Hepatocyte (in vitro differentiated cells): ENCODE measurements around the gene CDHR3. TPM values are rescaled to one million over a fixed set of nuclear protein-coding genes. Genes with fewer than 3 reads are reported as not detected.

Experiments used
- DNase-seq: peaks from one replicate; pipeline ENCODE4 v3.0.0-alpha.2; 2016; ENCODE audit warnings: low spot score
- H2AFZ ChIP-seq: fragments of 200-600 bp; sonication (generic); 2 replicates; pipeline ENCODE4 v1.6.0; 2016; ENCODE audit warnings: antibody characterized with exemption, mild to moderate bottlenecking
- H3K27ac ChIP-seq: fragments of 200-600 bp; sonication (generic); 2 replicates; pipeline ENCODE4 v1.5.1; 2016; ENCODE audit warnings: mild to moderate bottlenecking
- H3K27me3 ChIP-seq: fragments of 200-600 bp; sonication (generic); 2 replicates; pipeline ENCODE4 v1.6.1; 2016
- H3K36me3 ChIP-seq: fragments of 200-600 bp; sonication (generic); replicated peaks from 2 replicates; pipeline ENCODE4 v1.5.1; 2016; ENCODE audit warnings: low read depth; ENCODE audit not compliant: insufficient read depth
- H3K4me1 ChIP-seq: fragments of 200-600 bp; sonication (generic); 2 replicates; pipeline ENCODE4 v1.5.1; 2016; ENCODE audit warnings: mild to moderate bottlenecking, moderate library complexity; ENCODE audit not compliant: insufficient read depth
- H3K4me2 ChIP-seq: fragments of 200-600 bp; sonication (generic); 2 replicates; pipeline ENCODE4 v1.6.0; 2016
- H3K4me3 ChIP-seq: fragments of 200-600 bp; sonication (generic); 2 replicates; pipeline ENCODE4 v1.5.1; 2016; ENCODE audit warnings: mild to moderate bottlenecking
- H3K79me2 ChIP-seq: fragments of 200-600 bp; sonication (generic); 2 replicates; pipeline ENCODE4 v1.6.0; 2017; ENCODE audit warnings: mild to moderate bottlenecking
- H3K9me2 ChIP-seq: fragments of 200-600 bp; sonication (generic); replicated peaks from 2 replicates; pipeline ENCODE4 v1.6.0; 2017; ENCODE audit warnings: mild to moderate bottlenecking; ENCODE audit not compliant: insufficient read depth
- H3K9me3 ChIP-seq: fragments of 200-600 bp; sonication (generic); 2 replicates; pipeline ENCODE4 v1.5.1; 2016; ENCODE audit warnings: low read depth, mild to moderate bottlenecking
- H4K20me1 ChIP-seq: fragments of 200-600 bp; sonication (generic); 2 replicates; pipeline ENCODE4 v1.6.0; 2016; ENCODE audit warnings: mild to moderate bottlenecking; ENCODE audit not compliant: insufficient read depth, poor library complexity, severe bottlenecking
- EZH2 ChIP-seq: fragments of 200-600 bp; sonication (generic); IDR thresholded peaks from 2 replicates; pipeline ENCODE4 v1.6.1; 2016; ENCODE audit warnings: antibody characterized with exemption, mild to moderate bottlenecking, borderline replicate concordance
- EZH2phosphoT487 ChIP-seq: fragments of 200-600 bp; sonication (generic); IDR thresholded peaks from one replicate; pipeline ENCODE4 v1.6.1; 2018; ENCODE audit warnings: antibody characterized with exemption, mild to moderate bottlenecking, low read depth, moderate library complexity; ENCODE audit not compliant: unreplicated experiment, severe bottlenecking
- WGBS: methylation state at CpG from one replicate; pipeline ENCODE4 v1.1.6; 2016; ENCODE audit warnings: low lambda C conversion rate; ENCODE audit errors: missing lambda C conversion rate; 5-methylcytosine and 5-hydroxymethylcytosine counted together
- polyA plus RNA-seq: library from polyadenylated mRNA; unstranded; fragments of >200 nt; fragmentation: Nextera tagmentation; extraction: Ambion mirVana; gene quantifications from 2 replicates; pipeline ENCODE4 v1.2.1, GENCODE V29; 2016
- total RNA-seq: library from RNA; depleted of rRNA; stranded (reverse); fragments of >200 nt; gene quantifications from 2 replicates; pipeline ENCODE4 v1.2.3, GENCODE V29; 2014
- TF ChIP-seq, protein P1 (sequence below): fragments of 200-600 bp; sonication (generic); IDR thresholded peaks from 2 replicates; pipeline ENCODE4 v1.5.1; 2016; ENCODE audit warnings: antibody characterized with exemption, mild to moderate bottlenecking; ENCODE audit not compliant: poor library complexity

The CDHR3 gene
- total and polyA plus RNA-seq, 2 experiments from 2014 or later, result 3.3 to 6.9 TPM

DNA sequence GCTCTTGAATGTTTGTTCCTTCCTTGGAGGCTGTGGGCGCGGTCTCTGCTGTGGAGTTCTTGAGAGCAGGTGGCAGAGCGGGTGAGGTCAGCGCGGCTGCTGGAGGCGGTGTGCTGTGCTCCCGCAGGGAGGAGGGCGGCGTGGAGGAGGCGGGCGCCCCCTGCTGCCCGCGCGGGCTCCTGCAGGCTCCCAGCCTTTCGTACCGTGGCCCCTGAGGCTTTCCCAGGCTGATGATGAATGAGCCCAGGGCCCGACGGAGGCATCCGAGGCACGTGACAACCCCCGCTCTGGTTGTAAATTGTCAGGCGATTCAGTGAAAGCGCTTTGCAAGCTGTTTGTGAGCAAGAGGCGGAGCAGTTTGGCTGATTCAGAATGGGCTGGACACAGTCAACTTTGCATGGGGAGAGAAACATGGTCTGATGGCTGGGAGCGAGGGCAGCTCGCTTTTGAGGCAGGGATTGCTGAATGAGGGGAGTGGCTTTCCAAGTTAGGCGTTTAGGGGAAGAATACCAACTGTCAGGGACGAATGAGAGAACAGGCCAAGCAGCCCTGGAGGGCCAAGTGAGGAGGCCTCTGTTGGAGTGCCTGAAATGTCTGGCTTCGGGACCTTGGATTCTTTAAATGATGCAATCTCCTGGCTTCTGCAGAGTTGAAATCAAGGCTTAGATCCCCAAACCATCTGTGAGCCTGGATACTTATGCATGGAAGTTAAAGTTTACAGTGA lies 46.6 kb downstream of the CDHR3 start:
- no peak for TF ChIP-seq EZH2
- TF ChIP-seq, protein P1, sequence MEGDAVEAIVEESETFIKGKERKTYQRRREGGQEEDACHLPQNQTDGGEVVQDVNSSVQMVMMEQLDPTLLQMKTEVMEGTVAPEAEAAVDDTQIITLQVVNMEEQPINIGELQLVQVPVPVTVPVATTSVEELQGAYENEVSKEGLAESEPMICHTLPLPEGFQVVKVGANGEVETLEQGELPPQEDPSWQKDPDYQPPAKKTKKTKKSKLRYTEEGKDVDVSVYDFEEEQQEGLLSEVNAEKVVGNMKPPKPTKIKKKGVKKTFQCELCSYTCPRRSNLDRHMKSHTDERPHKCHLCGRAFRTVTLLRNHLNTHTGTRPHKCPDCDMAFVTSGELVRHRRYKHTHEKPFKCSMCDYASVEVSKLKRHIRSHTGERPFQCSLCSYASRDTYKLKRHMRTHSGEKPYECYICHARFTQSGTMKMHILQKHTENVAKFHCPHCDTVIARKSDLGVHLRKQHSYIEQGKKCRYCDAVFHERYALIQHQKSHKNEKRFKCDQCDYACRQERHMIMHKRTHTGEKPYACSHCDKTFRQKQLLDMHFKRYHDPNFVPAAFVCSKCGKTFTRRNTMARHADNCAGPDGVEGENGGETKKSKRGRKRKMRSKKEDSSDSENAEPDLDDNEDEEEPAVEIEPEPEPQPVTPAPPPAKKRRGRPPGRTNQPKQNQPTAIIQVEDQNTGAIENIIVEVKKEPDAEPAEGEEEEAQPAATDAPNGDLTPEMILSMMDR, result peak; percentile 98
- no peak for TF ChIP-seq EZH2phosphoT487
- no peaks in the 10 kb centered on the region for H3K27me3 ChIP-seq

DNA sequence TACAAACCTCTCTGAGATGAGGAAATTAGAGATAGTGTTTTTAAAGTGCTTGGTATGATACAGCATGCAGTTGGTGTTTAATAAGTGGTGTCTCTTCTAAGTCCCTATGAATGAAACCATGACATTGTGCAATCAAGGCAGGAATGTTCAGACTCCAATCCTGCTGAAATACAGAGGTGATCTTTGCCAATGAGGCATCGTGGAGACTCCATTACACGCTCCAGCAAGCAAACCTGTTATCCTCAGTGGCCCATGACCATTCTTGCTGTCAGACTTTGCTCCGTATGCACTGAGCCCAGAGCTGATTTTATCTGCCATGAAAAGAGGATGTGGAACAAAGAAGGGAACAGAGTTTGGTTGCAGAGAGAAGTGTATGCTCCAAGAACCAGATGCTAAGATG lies 47.3 kb downstream of the CDHR3 start:
- TF ChIP-seq, protein P1, result no peak
- TF ChIP-seq EZH2phosphoT487, result no peak
- TF ChIP-seq EZH2, result no peak
- no peak for DNase-seq
- peaks cover 13% of the 10 kb centered on the region for H3K4me1 ChIP-seq
- H3K9me2 ChIP-seq, result no peaks in the 10 kb centered on the region
- H3K4me2 ChIP-seq, result peak overlapping the region; percentile 61
- no peaks in the 10 kb centered on the region for H3K36me3 ChIP-seq
- H3K9me3 ChIP-seq, result no peaks in the 10 kb centered on the region
- no peaks in the 10 kb centered on the region for H4K20me1 ChIP-seq
- H3K4me3 ChIP-seq, result no peak overlapping the region
- no peak overlapping the region for H2AFZ ChIP-seq
- WGBS, result 77% methylated on average over 3 of the region's 3 CpGs
- H3K27ac ChIP-seq, result peak overlapping the region; percentile 30
- H3K79me2 ChIP-seq, result no peaks in the 10 kb centered on the region
- H3K27me3 ChIP-seq, result no peaks in the 10 kb centered on the region

More for the DNA sequence above, 46.6 kb downstream of the CDHR3 start:
- Histone ChIP-seq H3K9me2 (no peaks in the 10 kb centered on the region), H3K4me1 (peaks cover 13% of the 10 kb centered on the region), H3K79me2 (no peaks in the 10 kb centered on the region), H3K4me3 (no peak overlapping the region), H3K4me2 (peak overlapping the region; percentile 61), H2AFZ (no peak overlapping the region), H4K20me1 (no peaks in the 10 kb centered on the region), H3K36me3 (no peaks in the 10 kb centered on the region), H3K27ac (peak overlapping the region; percentile 30), H3K9me3 (no peaks in the 10 kb centered on the region)
- DNase-seq, result peak; percentile 95
- WGBS, result 6% methylated on average over 29 of the region's 29 CpGs

DNA sequence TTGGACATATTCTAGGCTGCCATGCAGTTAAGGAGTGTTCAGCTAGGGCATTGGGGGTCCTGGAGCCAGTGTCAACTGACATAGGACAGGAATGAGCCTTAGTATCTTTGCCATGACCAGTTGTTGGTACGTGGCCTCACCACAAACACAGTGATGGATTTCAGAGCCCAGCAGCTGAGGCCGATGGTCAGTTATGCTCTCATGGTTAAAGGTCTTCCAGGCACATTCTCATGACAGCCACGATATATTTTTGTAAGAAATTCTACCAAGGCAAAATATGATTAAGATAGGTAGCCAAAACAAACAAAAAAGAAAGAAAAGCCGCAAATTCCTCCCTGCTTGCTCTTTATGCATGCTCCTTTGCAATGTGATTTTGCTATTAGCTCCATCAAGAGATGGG lies 47.8 kb downstream of the CDHR3 start:
- H3K9me2 ChIP-seq, result no peaks in the 10 kb centered on the region
- TF ChIP-seq, protein P1, result no peak
- TF ChIP-seq EZH2 (no peak), EZH2phosphoT487 (no peak)
- no peaks in the 10 kb centered on the region for H4K20me1 ChIP-seq
- 95% methylated on average over 4 of the region's 4 CpGs for WGBS
- no peaks in the 10 kb centered on the region for H3K79me2 ChIP-seq
- no peak overlapping the region for H2AFZ ChIP-seq
- H3K4me3 ChIP-seq, result no peak overlapping the region
- no peaks in the 10 kb centered on the region for H3K27me3 ChIP-seq
- H3K4me2 ChIP-seq, result no peak overlapping the region
- peaks cover 13% of the 10 kb centered on the region for H3K4me1 ChIP-seq
- H3K36me3 ChIP-seq, result no peaks in the 10 kb centered on the region
- no peak for DNase-seq
- H3K27ac ChIP-seq, result peak overlapping the region; percentile 30
- no peaks in the 10 kb centered on the region for H3K9me3 ChIP-seq
